GM12878 (cell line): ENCODE measurements around the gene PELI2. TPM values are rescaled to one million over a fixed set of nuclear protein-coding genes. Genes with fewer than 3 reads are reported as not detected.

Source experiments
- ATAC-seq: fragments of 200-7000 bp; cut with Tn5 transposase; 3 replicates; pipeline ENCODE4 v1.9.1; 2020; ENCODE audit warnings: mild to moderate bottlenecking, moderate library complexity
- BruUV-seq: library from RNA; stranded (reverse); fragments of 400-500 nt; replicated peaks from 2 replicates; lab custom pipeline; 2021; lab: Mats Ljungman, UMichigan
- CTCF ChIA-PET: fragments of 300-600 bp; sonication (Branson Sonifier 250); formaldehyde crosslinking; extraction: SDS; loops from one replicate; lab custom pipeline; 2021; ENCODE audit warnings: inconsistent platforms; lab: Yijun Ruan, JAX
- POLR2A ChIA-PET: fragments of 350-600 bp; formaldehyde crosslinking; extraction: SDS; loops from one replicate; lab custom pipeline; 2021; ENCODE audit warnings: inconsistent platforms; lab: Charles Lee
- RAD21 ChIA-PET: fragments of 300-600 bp; sonication (Branson Sonifier 250); formaldehyde crosslinking; loops from one replicate; lab custom pipeline; 2023; ENCODE audit warnings: antibody characterized with exemption; ENCODE audit not compliant: unreplicated experiment; lab: Charles Lee
- SMC1A ChIA-PET: fragments of 300-600 bp; sonication (Branson Sonifier 250); formaldehyde crosslinking; loops from one replicate; lab custom pipeline; 2023; ENCODE audit not compliant: unreplicated experiment, uncharacterized antibody; lab: Charles Lee
- DNase-seq: peaks from one replicate; pipeline ENCODE4 v3.0.0-alpha.2; 2011; ENCODE audit warnings: low read depth, low spot score
- FAIRE-seq: peaks from 3 replicates; lab custom pipeline; 2011; peaks lifted over from hg19 to GRCh38; lab: Jason Lieb, UNC
- H2AFZ ChIP-seq: 2 replicates; pipeline ENCODE4 v1.6.0; 2011; ENCODE audit warnings: low read depth, low read length, control low read depth; ENCODE audit not compliant: control insufficient read depth
- H3K27ac ChIP-seq: 2 replicates; pipeline ENCODE4 v1.5.1; 2011; ENCODE audit warnings: control low read depth; ENCODE audit not compliant: control insufficient read depth, insufficient read depth
- H3K27me3 ChIP-seq, 2 experiments: replicated peaks in 1 of 2; 2 replicates each; pipeline versions ENCODE4 v1.6.0 to v1.6.1; 2011; ENCODE audit warnings: low read length in 1 of 2; ENCODE audit not compliant: control insufficient read depth in 2 of 2, insufficient read depth in 2 of 2
- H3K36me3 ChIP-seq, 2 experiments: 2 replicates each; pipeline ENCODE4 v1.5.1; 2011; ENCODE audit warnings: low read length in 1 of 2; ENCODE audit not compliant: control insufficient read depth in 2 of 2, insufficient read depth in 2 of 2
- H3K4me1 ChIP-seq: 2 replicates; pipeline ENCODE4 v1.6.1; 2011; ENCODE audit warnings: mild to moderate bottlenecking, low read length, moderate library complexity, mixed read lengths; ENCODE audit not compliant: control insufficient read depth, insufficient read depth
- H3K4me2 ChIP-seq: 2 replicates; pipeline ENCODE4 v1.6.0; 2011; ENCODE audit warnings: control low read depth; ENCODE audit not compliant: control insufficient read depth, insufficient read depth
- H3K4me3 ChIP-seq: fragments of 200-600 bp; sonication (generic); 2 replicates; pipeline ENCODE4 v1.5.1; 2016
- H3K79me2 ChIP-seq: 2 replicates; pipeline ENCODE4 v1.6.0; 2011; ENCODE audit warnings: low read length; ENCODE audit not compliant: control insufficient read depth, insufficient read depth
- H3K9ac ChIP-seq: 2 replicates; pipeline ENCODE4 v1.8.0; 2011; ENCODE audit warnings: low read length, control low read depth, mixed read lengths; ENCODE audit not compliant: control insufficient read depth, insufficient read depth
- H3K9me3 ChIP-seq: replicated peaks from 3 replicates; pipeline ENCODE4 v1.5.1; 2011; ENCODE audit warnings: mild to moderate bottlenecking, low read length; ENCODE audit not compliant: control insufficient read depth, insufficient read depth
- H4K20me1 ChIP-seq: 2 replicates; pipeline ENCODE4 v1.6.0; 2011; ENCODE audit not compliant: control insufficient read depth, insufficient read depth
- ATF7 ChIP-seq: fragments of 450-650 bp; IDR thresholded peaks from 2 replicates; pipeline ENCODE4 v1.6.1; 2016; ENCODE audit warnings: low read depth, mild to moderate bottlenecking
- BCL3 ChIP-seq: IDR thresholded peaks from 2 replicates; pipeline ENCODE4 v1.6.1; 2011; ENCODE audit warnings: borderline replicate concordance, low read depth, mild to moderate bottlenecking, moderate library complexity, low read length; ENCODE audit not compliant: insufficient read depth, poor library complexity, severe bottlenecking
- CBFB ChIP-seq: IDR thresholded peaks from 2 replicates; pipeline ENCODE4 v1.6.1; 2016; ENCODE audit warnings: antibody characterized with exemption, low read depth
- FOXK2 ChIP-seq: fragments of 450-650 bp; IDR thresholded peaks from 2 replicates; pipeline ENCODE4 v1.6.1; 2017; ENCODE audit warnings: mild to moderate bottlenecking, moderate library complexity
- FOXM1 ChIP-seq: IDR thresholded peaks from 2 replicates; pipeline ENCODE4 v1.6.1; 2012; ENCODE audit warnings: low read depth, mild to moderate bottlenecking, inconsistent platforms, low read length, moderate library complexity
- GATAD2B ChIP-seq: fragments of 450-650 bp; conservative IDR thresholded peaks from 2 replicates; pipeline ENCODE4 v1.6.1; 2017; ENCODE audit warnings: low read depth, mild to moderate bottlenecking, moderate library complexity
- KLF5 ChIP-seq: fragments of 450-650 bp; IDR thresholded peaks from 2 replicates; pipeline ENCODE4 v1.6.1; 2014; ENCODE audit warnings: mild to moderate bottlenecking; ENCODE audit not compliant: partially characterized antibody
- NR2C1 ChIP-seq: fragments of 450-650 bp; IDR thresholded peaks from 2 replicates; pipeline ENCODE4 v1.6.1; 2017; ENCODE audit warnings: antibody characterized with exemption, mild to moderate bottlenecking, moderate library complexity
- POLR2AphosphoS5 ChIP-seq: IDR thresholded peaks from 2 replicates; pipeline ENCODE4 v1.6.1; 2011; ENCODE audit warnings: mild to moderate bottlenecking, low read length, inconsistent platforms
- RAD21 ChIP-seq: IDR thresholded peaks from 2 replicates; pipeline ENCODE4 v1.6.1; 2011; ENCODE audit warnings: mild to moderate bottlenecking, low read depth, low read length, moderate library complexity; ENCODE audit not compliant: insufficient read depth
- TCF12 ChIP-seq: IDR thresholded peaks from 2 replicates; pipeline ENCODE4 v1.6.1; 2011; ENCODE audit warnings: low read depth, mild to moderate bottlenecking, low read length
- ZBTB11 ChIP-seq: fragments of 450-650 bp; formaldehyde crosslinking; IDR thresholded peaks from 2 replicates; pipeline ENCODE4 v1.5.0; 2022; ENCODE audit warnings: mild to moderate bottlenecking, missing genetic modification characterization
- ZNF217 ChIP-seq: fragments of 450-650 bp; IDR thresholded peaks from 2 replicates; pipeline ENCODE4 v1.6.1; 2017; ENCODE audit warnings: antibody characterized with exemption, mild to moderate bottlenecking
- ZNF24 ChIP-seq: fragments of 450-650 bp; IDR thresholded peaks from 2 replicates; pipeline ENCODE4 v1.6.1; 2017; ENCODE audit warnings: antibody characterized with exemption, mild to moderate bottlenecking
- WGBS: methylation state at CpG from one replicate; pipeline ENCODE4 v1.1.6; 2016; ENCODE audit warnings: low lambda C conversion rate; ENCODE audit not compliant: insufficient replicate concordance, insufficient coverage; ENCODE audit errors: missing lambda C conversion rate; 5-methylcytosine and 5-hydroxymethylcytosine counted together
- in situ Hi-C: fragments of 300-500 bp; cut with MboI; formaldehyde crosslinking; loops from 9 replicates; pipeline ENCODE4 v1.14.3; 2018; ENCODE audit warnings: mixed read lengths
- intact Hi-C: fragments of 100-400 bp; cut with micrococcal nuclease; formaldehyde crosslinking; loops from one replicate; pipeline ENCODE4 v1.14.2; 2022; ENCODE audit not compliant: unreplicated experiment
- polyA plus RNA-seq, 11 experiments: library from polyadenylated mRNA; depleted of rRNA in 4 of 11; unstranded in 6 of 11; stranded (reverse) in 5 of 11; fragments of >200 nt; fragmentation: Nextera tagmentation in 4 of 11; fragmentation: Illumina TruSeq in 1 of 11; extraction: Ambion mirVana in 4 of 11; extraction: Trizol in 1 of 11; gene quantifications; 1 replicate in 1 of 11; 2 replicates in 10 of 11; pipeline versions ENCODE4 v1.2.1 to v1.2.3, GENCODE V29; 2011 to 2016; ENCODE audit warnings: inconsistent platforms in 2 of 11, missing spikeins in 2 of 11, low read depth in 1 of 11
- total RNA-seq, 4 experiments: library from RNA; depleted of rRNA in 3 of 4; stranded (reverse); fragments of >200 nt in 3 of 4; fragmentation: Illumina TruSeq in 1 of 4; extraction: Trizol in 1 of 4; gene quantifications; 2 replicates each; pipeline versions ENCODE4 v1.2.1 to v1.2.3, GENCODE V29; 2013 to 2021
- TF ChIP-seq, protein P1 (sequence below): fragments of 450-650 bp; formaldehyde crosslinking; IDR thresholded peaks from 2 replicates; pipeline ENCODE4 v1.4.0; 2020; ENCODE audit warnings: mild to moderate bottlenecking, moderate library complexity

PELI2 gene
- total and polyA plus RNA-seq, 10 of the 15 experiments (the other 5 are each of a cell fraction or from before 2014, with no cell fraction given): under 0.01 to 0.10 (median 0.01) TPM; not detected in 3

- TF ChIP-seq BCL3: no peak
- TF ChIP-seq, protein P1, sequence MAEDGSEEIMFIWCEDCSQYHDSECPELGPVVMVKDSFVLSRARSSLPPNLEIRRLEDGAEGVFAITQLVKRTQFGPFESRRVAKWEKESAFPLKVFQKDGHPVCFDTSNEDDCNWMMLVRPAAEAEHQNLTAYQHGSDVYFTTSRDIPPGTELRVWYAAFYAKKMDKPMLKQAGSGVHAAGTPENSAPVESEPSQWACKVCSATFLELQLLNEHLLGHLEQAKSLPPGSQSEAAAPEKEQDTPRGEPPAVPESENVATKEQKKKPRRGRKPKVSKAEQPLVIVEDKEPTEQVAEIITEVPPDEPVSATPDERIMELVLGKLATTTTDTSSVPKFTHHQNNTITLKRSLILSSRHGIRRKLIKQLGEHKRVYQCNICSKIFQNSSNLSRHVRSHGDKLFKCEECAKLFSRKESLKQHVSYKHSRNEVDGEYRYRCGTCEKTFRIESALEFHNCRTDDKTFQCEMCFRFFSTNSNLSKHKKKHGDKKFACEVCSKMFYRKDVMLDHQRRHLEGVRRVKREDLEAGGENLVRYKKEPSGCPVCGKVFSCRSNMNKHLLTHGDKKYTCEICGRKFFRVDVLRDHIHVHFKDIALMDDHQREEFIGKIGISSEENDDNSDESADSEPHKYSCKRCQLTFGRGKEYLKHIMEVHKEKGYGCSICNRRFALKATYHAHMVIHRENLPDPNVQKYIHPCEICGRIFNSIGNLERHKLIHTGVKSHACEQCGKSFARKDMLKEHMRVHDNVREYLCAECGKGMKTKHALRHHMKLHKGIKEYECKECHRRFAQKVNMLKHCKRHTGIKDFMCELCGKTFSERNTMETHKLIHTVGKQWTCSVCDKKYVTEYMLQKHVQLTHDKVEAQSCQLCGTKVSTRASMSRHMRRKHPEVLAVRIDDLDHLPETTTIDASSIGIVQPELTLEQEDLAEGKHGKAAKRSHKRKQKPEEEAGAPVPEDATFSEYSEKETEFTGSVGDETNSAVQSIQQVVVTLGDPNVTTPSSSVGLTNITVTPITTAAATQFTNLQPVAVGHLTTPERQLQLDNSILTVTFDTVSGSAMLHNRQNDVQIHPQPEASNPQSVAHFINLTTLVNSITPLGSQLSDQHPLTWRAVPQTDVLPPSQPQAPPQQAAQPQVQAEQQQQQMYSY (CRISPR knock-in tag): no peak
- no peak for TF ChIP-seq FOXM1
- TF ChIP-seq NR2C1: no peak
- TF ChIP-seq CBFB: no peak
- no peak for TF ChIP-seq ATF7
- TF ChIP-seq GATAD2B: no peak
- no peak for TF ChIP-seq TCF12
- no peak for TF ChIP-seq RAD21
- no peak for TF ChIP-seq ZNF24
- TF ChIP-seq ZNF217: no peak
- TF ChIP-seq ZBTB11 (CRISPR knock-in tag): no peak
- TF ChIP-seq KLF5: no peak
- TF ChIP-seq FOXK2: no peak
- no peak for TF ChIP-seq POLR2AphosphoS5
- in situ Hi-C loops: no loop called here
- Histone ChIP-seq H3K27ac (no peak overlapping the region), H4K20me1 (no peaks in the 10 kb centered on the region), H3K9ac (no peak overlapping the region), H3K36me3 (no peaks in the 10 kb centered on the region), H3K4me3 (no peak overlapping the region), H3K9me3 (no peaks in the 10 kb centered on the region), H2AFZ (no peak overlapping the region), H3K79me2 (no peaks in the 10 kb centered on the region), H3K27me3 (no peaks in the 10 kb centered on the region), H3K4me1 (no peaks in the 10 kb centered on the region), H3K4me2 (no peak overlapping the region)
- FAIRE-seq (no peak), DNase-seq (no peak), ATAC-seq (no peak)
- SMC1A ChIA-PET: no interaction called here
- 21% methylated on average over 3 of the region's 3 CpGs for WGBS
- CTCF ChIA-PET: no interaction called here
- intact Hi-C loops: no loop called here
- BruUV-seq: no TSS peak
- RAD21 ChIA-PET: no interaction called here
- POLR2A ChIA-PET: no interaction called here
Measured at GRCh38 chr14:56100556-56100955, 17.7 kb upstream of the PELI2 start.
